Muscle of leg (tissue), 11 donors: ENCODE results near the gene ARFGAP1. TPM values are rescaled to one million over a fixed set of nuclear protein-coding genes. Genes with fewer than 3 reads are reported as not detected.

Source experiments
- DNase-seq: peaks from one replicate; pipeline ENCODE4 v3.0.0; 2013
- H3K27ac ChIP-seq: one replicate; pipeline ENCODE4 v1.5.1; 2013; ENCODE audit warnings: mild to moderate bottlenecking, low read length, control low read depth
- H3K27me3 ChIP-seq: one replicate; pipeline ENCODE4 v1.6.1; 2013; ENCODE audit warnings: low read length; ENCODE audit not compliant: control insufficient read depth, insufficient read depth
- H3K36me3 ChIP-seq: one replicate; pipeline ENCODE4 v1.6.1; 2013; ENCODE audit warnings: low read length; ENCODE audit not compliant: control insufficient read depth, insufficient read depth
- H3K4me1 ChIP-seq: one replicate; pipeline ENCODE4 v1.6.1; 2013; ENCODE audit warnings: low read length; ENCODE audit not compliant: control insufficient read depth, insufficient read depth
- H3K4me3 ChIP-seq: one replicate; pipeline ENCODE4 v1.5.1; 2013; ENCODE audit warnings: low read length, control low read depth
- H3K9me3 ChIP-seq: replicated peaks from 2 replicates; pipeline ENCODE4 v1.6.1; 2013; ENCODE audit warnings: low read depth, low read length; ENCODE audit not compliant: control insufficient read depth
- WGBS: methylation state at CpG from one replicate; pipeline ENCODE4 v1.1.5; 2013; ENCODE audit warnings: missing lambda C conversion rate; ENCODE audit not compliant: insufficient coverage; 5-methylcytosine and 5-hydroxymethylcytosine counted together
- polyA plus RNA-seq, 8 donors: library from polyadenylated mRNA; unstranded; fragments of 120-200 nt; gene quantifications; one replicate each; pipeline versions ENCODE4 v1.2.1 to v1.2.3, GENCODE V29; 2013; ENCODE audit warnings: inconsistent platforms in 1 of 8, low replicate concordance in 1 of 8; ENCODE audit not compliant: insufficient read length in 8 of 8, insufficient read depth in 1 of 8
- total RNA-seq: library from RNA; stranded (reverse); fragments of 120-200 nt; gene quantifications from one replicate; pipeline ENCODE4 v1.2.4, GENCODE V29; 2013

ARFGAP1 gene
- total and polyA plus RNA-seq, 9 donors = 62.6 to 103 (median 86.9) TPM

GRCh38 chr20:63292292-63292701 is 19.7 kb downstream of the ARFGAP1 start:
- 65% methylated on average over 14 of the region's 16 CpGs for whole genome bisulfite sequencing
- peaks cover 27% of the 10 kb centered on the region for H3K36me3 ChIP-seq
- no peak overlapping the region for H3K27ac ChIP-seq
- no peak overlapping the region for H3K4me3 ChIP-seq
- H3K4me1 ChIP-seq = peaks cover 54% of the 10 kb centered on the region
- H3K9me3 ChIP-seq = no peaks in the 10 kb centered on the region
- peaks cover 31% of the 10 kb centered on the region for H3K27me3 ChIP-seq
- no peak for DNase-seq

- Histone ChIP-seq H3K27ac (no peak within 1 kb of the TSS), H3K9me3 (no peaks in the 10 kb centered on the region), H3K36me3 (peaks cover 21% of the 10 kb centered on the region), H3K4me1 (peaks cover 60% of the 10 kb centered on the region), H3K4me3 (no peak within 1 kb of the TSS), H3K27me3 (peaks cover 34% of the 10 kb centered on the region)
- 40% methylated on average over 1 of the region's 7 CpGs for WGBS
- no peak for DNase-seq
These were observed 20.3 kb downstream of the ARFGAP1 start, which contains the start of gene COL20A1 for GRCh38 chr20:63292904-63293303. COL20A1 (plus strand) TSS chr20:63293186; CDS start chr20:63295108, 1,922 bp downstream.

GRCh38 chr20:63293456-63293855 is 20.8 kb downstream of the ARFGAP1 start:
- no peaks in the 10 kb centered on the region for H3K9me3 ChIP-seq
- peaks cover 34% of the 10 kb centered on the region for H3K27me3 ChIP-seq
- no peak overlapping the region for H3K4me3 ChIP-seq
- H3K27ac ChIP-seq = no peak overlapping the region
- peaks cover 61% of the 10 kb centered on the region for H3K4me1 ChIP-seq
- WGBS = 47% methylated on average over 8 of the region's 11 CpGs
- no peak for DNase-seq
- H3K36me3 ChIP-seq = peaks cover 15% of the 10 kb centered on the region

DNA sequence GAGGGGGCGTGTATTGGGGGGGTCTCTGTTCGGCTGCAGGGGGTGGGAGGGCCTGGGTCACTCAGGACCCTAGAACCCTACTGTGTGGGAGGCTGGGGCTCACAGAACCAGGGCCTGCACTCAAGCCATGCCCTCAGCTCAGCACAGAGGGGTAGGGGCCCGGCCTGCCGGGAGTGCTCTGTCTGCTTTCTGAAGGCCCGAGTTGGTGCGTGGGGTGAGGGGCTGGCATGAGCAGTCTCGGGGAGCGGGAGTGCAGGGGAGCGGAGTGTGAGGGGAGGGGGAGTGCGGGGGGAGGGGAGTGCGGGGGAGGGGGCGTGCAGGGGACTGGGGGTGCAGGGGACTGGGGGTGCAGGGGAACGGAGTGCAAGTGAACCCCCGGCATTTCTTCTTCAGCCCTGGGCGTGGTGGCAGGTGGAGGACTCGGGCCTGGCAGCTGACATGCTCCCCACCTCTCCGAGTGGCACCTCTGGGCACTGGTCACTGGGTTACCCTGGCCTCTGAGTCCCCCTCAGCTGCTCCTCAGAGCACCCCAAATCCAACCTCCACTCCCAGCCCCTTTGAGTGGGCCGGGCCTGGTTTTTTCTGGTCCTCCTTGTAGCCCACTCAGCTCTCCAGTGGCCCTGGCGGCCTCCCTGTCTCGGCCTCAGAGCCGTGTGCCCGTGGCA is 21.4 kb downstream of the ARFGAP1 start:
- Histone ChIP-seq H3K36me3 (peaks cover 10% of the 10 kb centered on the region), H3K9me3 (no peaks in the 10 kb centered on the region), H3K4me3 (no peak overlapping the region), H3K4me1 (peaks cover 61% of the 10 kb centered on the region), H3K27ac (no peak overlapping the region), H3K27me3 (peaks cover 37% of the 10 kb centered on the region)
- DNase-seq = no peak
- 73% methylated on average over 10 of the region's 22 CpGs for WGBS

- no peak for DNase-seq
- Histone ChIP-seq H3K9me3 (no peaks in the 10 kb centered on the region), H3K27ac (no peak overlapping the region), H3K4me3 (no peak overlapping the region), H3K27me3 (peaks cover 40% of the 10 kb centered on the region), H3K4me1 (peaks cover 61% of the 10 kb centered on the region), H3K36me3 (peaks cover 4% of the 10 kb centered on the region)
- WGBS = 79% methylated on average over 10 of the region's 12 CpGs
These were observed 21.9 kb downstream of the ARFGAP1 start for GRCh38 chr20:63294536-63294900.

GRCh38 chr20:63295018-63295417 is 22.4 kb downstream of the ARFGAP1 start:
- Histone ChIP-seq H3K4me3 (no peak overlapping the region), H3K27me3 (peaks cover 40% of the 10 kb centered on the region), H3K27ac (no peak overlapping the region), H3K36me3 (peaks cover under 1% of the 10 kb centered on the region), H3K4me1 (peaks cover 61% of the 10 kb centered on the region), H3K9me3 (no peaks in the 10 kb centered on the region)
- 39% methylated on average over 18 of the region's 19 CpGs for WGBS
- DNase-seq = no peak

GRCh38 chr20:63295422-63295821 is 22.8 kb downstream of the ARFGAP1 start:
- Histone ChIP-seq H3K36me3 (no peaks in the 10 kb centered on the region), H3K27me3 (peaks cover 40% of the 10 kb centered on the region), H3K27ac (no peak overlapping the region), H3K9me3 (no peaks in the 10 kb centered on the region), H3K4me1 (peaks cover 60% of the 10 kb centered on the region), H3K4me3 (no peak overlapping the region)
- no peak for DNase-seq
- WGBS = 27% methylated on average over 6 of the region's 17 CpGs

GRCh38 chr20:63295846-63296245 is 23.2 kb downstream of the ARFGAP1 start:
- H3K4me1 ChIP-seq = peaks cover 56% of the 10 kb centered on the region

DNA sequence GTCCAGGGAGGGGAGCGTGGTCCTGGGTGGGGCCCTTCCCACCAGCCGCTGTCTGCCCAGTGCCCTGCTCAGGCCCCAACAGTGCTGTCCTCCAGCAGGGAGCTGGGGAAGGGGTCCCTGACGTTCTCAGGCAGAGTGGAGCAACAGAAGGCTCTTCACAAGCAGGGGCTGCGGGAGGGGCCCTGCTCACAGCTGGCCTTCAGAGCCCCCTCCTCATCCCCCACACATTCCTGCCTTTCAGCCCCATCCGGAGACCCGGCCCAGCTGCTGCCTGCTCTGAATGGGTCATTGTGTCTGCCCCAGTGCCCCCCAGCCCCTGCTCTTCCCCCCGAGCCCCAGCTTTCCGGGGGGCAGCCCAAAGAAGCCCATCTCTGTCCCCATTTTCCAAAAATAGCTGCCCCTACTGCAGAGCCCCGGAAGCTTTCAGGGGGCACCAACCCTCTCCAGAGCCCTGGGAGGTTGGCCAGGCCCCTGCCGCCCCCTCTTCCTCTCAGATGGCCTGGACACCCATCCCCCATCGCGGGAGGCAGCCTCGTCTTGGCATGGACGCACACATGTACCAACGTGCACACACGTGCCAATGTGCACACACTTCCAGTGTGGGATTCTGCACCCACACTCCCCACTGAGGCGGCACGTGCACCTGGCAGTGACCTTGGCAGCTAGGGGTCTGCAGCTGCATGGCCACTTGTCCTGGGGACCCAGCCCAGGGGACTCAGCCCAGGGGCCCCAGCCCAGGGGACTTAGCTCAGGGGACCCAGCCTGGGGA is 24.1 kb downstream of the ARFGAP1 start:
- 32% methylated on average over 16 of the region's 18 CpGs for WGBS
- Histone ChIP-seq H3K9me3 (no peaks in the 10 kb centered on the region), H3K4me1 (peaks cover 50% of the 10 kb centered on the region), H3K27me3 (peaks cover 40% of the 10 kb centered on the region), H3K4me3 (no peak overlapping the region), H3K36me3 (no peaks in the 10 kb centered on the region), H3K27ac (no peak overlapping the region)
- DNase-seq = no peak

More at GRCh38 chr20:63295846-63296245, 23.2 kb downstream of the ARFGAP1 start:
- H3K36me3 ChIP-seq = no peaks in the 10 kb centered on the region
- no peak overlapping the region for H3K27ac ChIP-seq
- H3K4me3 ChIP-seq = no peak overlapping the region
- no peaks in the 10 kb centered on the region for H3K9me3 ChIP-seq
- no peak for DNase-seq
- peaks cover 40% of the 10 kb centered on the region for H3K27me3 ChIP-seq
- WGBS = 15% methylated on average over 18 of the region's 20 CpGs

GRCh38 chr20:63297371-63297781 is 24.8 kb downstream of the ARFGAP1 start:
- WGBS = 65% methylated on average over 11 of the region's 11 CpGs
- H3K36me3 ChIP-seq = no peaks in the 10 kb centered on the region
- H3K27ac ChIP-seq = no peak overlapping the region
- DNase-seq = no peak
- no peaks in the 10 kb centered on the region for H3K9me3 ChIP-seq
- H3K4me1 ChIP-seq = peaks cover 43% of the 10 kb centered on the region
- peaks cover 40% of the 10 kb centered on the region for H3K27me3 ChIP-seq
- H3K4me3 ChIP-seq = no peak overlapping the region
